Stimulated activated CD8-positive, alpha-beta memory T cell treated with anti-CD3 and anti-CD28 coated beads, Interleukin-7, amount 100 ng/mL, for 4 hours (primary cell): ENCODE results near the gene CASZ1.

Experiments used
- DNase-seq, 2 donors: peaks; one replicate each; pipeline ENCODE4 v3.0.0-alpha.2; 2020; ENCODE audit warnings: low read depth in 2 of 2

CASZ1 gene

GRCh38 chr1:10687782-10688408, 108.6 kb downstream of the CASZ1 start:
- DNase-seq, result no peak

- DNase-seq, result no peak
Measured at GRCh38 chr1:10687251-10687651, 109.2 kb downstream of the CASZ1 start.

- DNase-seq, result no peak
Measured at GRCh38 chr1:10686404-10687040, 109.9 kb downstream of the CASZ1 start.

GRCh38 chr1:10685808-10686403, 110.5 kb downstream of the CASZ1 start:
- DNase-seq, result no peak

- DNase-seq, result no peak
Measured at GRCh38 chr1:10685196-10685807, 111.1 kb downstream of the CASZ1 start.

GRCh38 chr1:10684221-10684620, 112.2 kb downstream of the CASZ1 start:
- DNase-seq, result no peak

- no peak for DNase-seq
Measured at GRCh38 chr1:10682449-10683309, 113.8 kb downstream of the CASZ1 start.

- no peak for DNase-seq
Measured at GRCh38 chr1:10682108-10682445, 114.4 kb downstream of the CASZ1 start.

GRCh38 chr1:10681296-10682107, 114.9 kb downstream of the CASZ1 start:
- no peak for DNase-seq

GRCh38 chr1:10680487-10680886, 116.0 kb downstream of the CASZ1 start:
- DNase-seq, result no peak

- DNase-seq, result no peak
Measured at GRCh38 chr1:10679496-10680220, 116.8 kb downstream of the CASZ1 start.

GRCh38 chr1:10678852-10679251, 117.6 kb downstream of the CASZ1 start:
- DNase-seq, result no peak

GRCh38 chr1:10678402-10678801, 118.0 kb downstream of the CASZ1 start:
- DNase-seq, result no peak

GRCh38 chr1:10677491-10678391, 118.7 kb downstream of the CASZ1 start:
- no peak for DNase-seq

GRCh38 chr1:10676963-10677362, 119.5 kb downstream of the CASZ1 start:
- DNase-seq, result no peak

GRCh38 chr1:10675813-10676212, 120.6 kb downstream of the CASZ1 start:
- no peak for DNase-seq

GRCh38 chr1:10674700-10675609, 121.5 kb downstream of the CASZ1 start:
- DNase-seq, result no peak

GRCh38 chr1:10674222-10674621, 122.2 kb downstream of the CASZ1 start:
- no peak for DNase-seq
